GM10248 (cell line): ENCODE measurements around the gene RTL10.

Experiments
- CTCF ChIA-PET: fragments of 300-600 bp; sonication (Branson Sonifier 250); formaldehyde crosslinking; extraction: SDS; loops from one replicate; lab custom pipeline; 2021; ENCODE audit warnings: antibody characterized with exemption; lab: Yijun Ruan, JAX
- POLR2A ChIA-PET: fragments of 350-650 bp; sonication (Branson Sonifier 250); formaldehyde crosslinking; extraction: SDS; loops from one replicate; lab custom pipeline; 2020; ENCODE audit warnings: antibody characterized with exemption; lab: Yijun Ruan, JAX
- DNase-seq: peaks from one replicate; pipeline ENCODE4 v3.0.0; 2012; ENCODE audit errors: extremely low spot score
- CTCF ChIP-seq: IDR thresholded peaks from 2 replicates; pipeline ENCODE4 v1.5.1; 2012; ENCODE audit warnings: mild to moderate bottlenecking, low read depth; ENCODE audit errors: extremely low read depth, missing control alignments, control extremely low read depth

The RTL10 gene

DNA sequence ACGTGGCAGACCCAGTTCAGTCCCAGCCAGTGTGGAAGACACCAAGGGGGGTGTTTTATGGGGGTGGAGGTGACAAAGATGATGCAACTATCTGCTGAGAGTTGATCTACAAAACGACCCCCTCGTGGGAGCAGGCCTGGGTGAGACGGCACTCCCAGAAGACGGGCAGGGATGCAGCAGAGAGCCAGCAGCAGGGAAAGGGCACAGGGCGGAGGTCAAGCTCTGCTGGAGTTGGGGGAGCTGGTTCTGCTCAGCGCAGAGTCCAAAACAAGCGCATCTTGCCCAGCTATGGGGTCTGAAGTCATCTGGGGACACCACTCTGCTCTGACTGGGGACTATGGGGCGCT is 3.9 kb downstream of the RTL10 start:
- DNase-seq: no peak
- ChIA-PET POLR2A (no interaction called here), CTCF (interaction anchor here (0.9 to 2.0 kb wide), 4 partner anchors 11 to 120 kb away, joined by 3 to 8 read pairs (median 4); no protein-coding TSS in a partner anchor)
- no peak for TF ChIP-seq CTCF

DNA sequence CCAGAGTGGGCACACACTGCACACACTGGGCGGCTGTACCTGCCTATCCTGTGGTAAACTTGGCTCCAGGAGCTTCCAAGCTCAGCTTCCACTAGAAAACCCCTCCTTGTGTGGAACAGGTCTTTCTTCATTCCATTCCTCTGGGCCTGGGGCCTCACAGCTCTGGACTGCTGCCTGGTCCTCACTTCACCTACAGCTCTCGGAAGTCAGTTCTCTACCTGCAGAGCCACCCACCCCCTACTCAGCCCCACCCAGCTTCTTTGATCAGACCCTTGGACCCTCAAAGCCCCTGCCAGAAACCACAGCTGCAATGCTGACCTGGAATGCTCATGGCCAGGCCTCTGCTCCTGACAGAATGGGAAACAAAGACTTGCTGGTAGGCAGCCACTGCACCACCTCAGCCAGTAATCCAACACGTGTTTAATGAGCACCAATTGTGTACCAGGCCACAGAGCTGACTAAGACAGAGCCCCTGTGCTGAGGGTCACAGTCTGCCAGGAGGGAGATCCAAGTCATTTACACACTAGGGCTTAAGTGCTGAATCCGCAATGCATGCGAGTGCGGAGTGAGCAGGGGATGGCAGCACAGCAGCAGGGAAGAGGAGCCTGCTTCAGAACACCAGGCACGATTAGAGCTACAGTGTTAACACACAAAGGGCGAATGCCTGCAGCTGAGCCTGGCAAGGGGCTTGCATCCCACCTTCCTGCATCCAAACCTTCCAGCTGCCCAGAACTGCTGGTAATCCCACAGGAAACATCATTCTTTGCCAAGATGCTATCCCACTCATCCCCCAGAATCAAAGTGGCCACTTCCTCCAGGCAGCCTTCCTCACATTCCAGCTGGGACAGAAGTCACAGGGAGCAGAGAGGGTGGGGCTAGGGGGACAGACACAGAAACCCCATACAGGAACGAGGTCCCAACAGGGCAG is 4.6 kb downstream of the RTL10 start:
- TF ChIP-seq CTCF: no peak
- CTCF ChIA-PET: interaction anchor here (0.9 to 2.0 kb wide), 2 partner anchors 18 to 120 kb away, joined by 3 to 8 read pairs; no protein-coding TSS in a partner anchor
- DNase-seq: no peak
- POLR2A ChIA-PET: no interaction called here

DNA sequence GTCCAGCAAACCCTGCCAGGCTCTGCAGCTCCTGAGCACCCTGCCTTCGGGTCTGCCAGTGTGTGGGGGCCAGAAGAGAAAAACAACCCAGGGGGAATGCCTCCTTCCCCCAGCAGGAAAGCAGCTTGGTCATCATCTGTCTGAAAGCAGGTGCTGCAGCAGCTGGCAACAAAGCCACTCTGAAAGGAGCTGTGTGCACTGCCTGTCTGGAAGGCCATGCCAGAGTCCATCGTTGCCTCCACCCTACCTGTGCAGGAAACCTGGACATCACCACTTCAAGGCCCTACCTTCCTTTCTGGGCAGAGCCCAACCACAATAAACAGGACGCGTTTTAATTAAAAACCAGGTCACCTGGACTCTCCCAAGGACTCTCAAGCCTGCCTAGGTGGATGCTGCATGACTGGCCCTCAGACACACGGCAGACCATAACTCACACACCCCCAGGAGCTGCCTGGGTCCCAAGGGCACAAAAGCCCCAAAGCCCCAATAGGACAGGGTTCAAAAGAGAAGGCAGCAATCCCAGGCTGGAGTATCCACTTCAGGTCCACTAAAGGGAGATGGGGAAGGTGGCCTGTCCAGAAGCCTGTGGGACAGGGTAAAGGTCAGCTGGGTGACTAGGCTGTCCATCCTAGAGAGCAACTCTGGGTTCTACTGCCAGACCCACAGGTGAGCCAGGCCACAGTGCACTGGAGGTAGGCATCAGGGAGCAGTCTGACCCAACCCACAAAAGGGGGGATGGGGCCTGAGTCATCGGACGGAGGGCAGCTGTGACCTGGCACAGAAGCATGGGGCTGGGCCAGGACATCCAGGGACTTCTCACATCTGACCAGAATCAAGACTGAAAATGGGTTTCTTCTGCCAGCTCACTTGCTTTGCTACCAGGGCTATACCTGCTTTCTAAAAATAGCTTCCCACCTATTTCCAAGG is 6.1 kb downstream of the RTL10 start:
- no peak for TF ChIP-seq CTCF
- POLR2A ChIA-PET: no interaction called here
- DNase-seq: peak; percentile 7
- CTCF ChIA-PET: interaction anchor here (1.0 kb wide), 1 partner anchor 11 kb away, joined by 4 read pairs; no protein-coding TSS in a partner anchor

GRCh38 chr22:19847345-19847632 is 7.4 kb downstream of the RTL10 start:
- ChIA-PET POLR2A (no interaction called here), CTCF (no interaction called here)
- no peak for DNase-seq
- no peak for TF ChIP-seq CTCF

- no peak for TF ChIP-seq CTCF
- no peak for DNase-seq
- POLR2A ChIA-PET: no interaction called here
- CTCF ChIA-PET: no interaction called here
These were observed 7.9 kb downstream of the RTL10 start for GRCh38 chr22:19846620-19847344.

- no peak for TF ChIP-seq CTCF
- ChIA-PET CTCF (interaction anchor here (0.9 kb wide), 1 partner anchor 20 kb away, joined by 4 read pairs; no protein-coding TSS in a partner anchor), POLR2A (no interaction called here)
These were observed 9.5 kb downstream of the RTL10 start for GRCh38 chr22:19845054-19845722.

More at GRCh38 chr22:19845054-19845722, 9.5 kb downstream of the RTL10 start:
- DNase-seq: no peak
